ENCODE results near the gene TRIM63. TPM values are rescaled to one million over a fixed set of nuclear protein-coding genes. Genes with fewer than 3 reads are reported as not detected.

The TRIM63 gene
- total RNA-seq (not detected), total RNA-seq (0 to 0.08 (median 0) reads per million in 172 experiments)
- not detected for polyA plus RNA-seq (2013, experiment 1 of 2)
- 0.69 TPM for polyA plus RNA-seq (2013, experiment 2 of 2)

DNA sequence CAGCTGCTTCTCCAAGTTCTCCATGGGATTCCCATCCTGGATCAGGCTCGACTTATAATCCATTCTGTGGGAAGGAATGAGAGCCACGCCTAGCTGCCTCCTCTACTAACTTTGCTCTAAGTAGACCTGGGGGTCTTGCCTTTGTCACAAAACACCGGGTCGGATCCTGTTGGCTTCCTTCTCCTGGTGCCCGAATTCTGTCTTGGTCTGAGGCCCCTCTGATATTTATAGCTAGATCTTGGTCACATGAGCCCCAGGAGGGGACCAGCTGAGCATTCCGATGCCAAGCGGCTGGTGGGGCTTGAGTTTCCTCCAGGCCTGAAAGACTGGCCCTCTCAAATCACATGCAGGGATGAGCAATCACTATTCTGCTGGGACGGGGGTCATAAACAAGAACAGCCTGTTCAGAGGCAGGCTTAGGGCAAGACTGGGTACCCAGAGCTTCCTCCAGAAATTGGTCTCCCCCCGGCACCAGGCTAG lies at the start of gene TRIM63:
Gene TRIM63 (minus strand): TSS at position 199 of the 480 bp plus-strand sequence. CDS start 136 bp downstream, at position 63.
- Histone ChIP-seq H3K9me3 (ENCODE audit: control insufficient read depth in 1 of 2, insufficient read depth in 1 of 2, low read length in 2 of 2) (no peaks in the 10 kb centered on the region), H3K4me1 (ENCODE audit: insufficient read depth, low read length) (no peaks in the 10 kb centered on the region), H3K27me3 (ENCODE audit: control insufficient read depth in 1 of 2, insufficient read depth in 2 of 2, low read length in 2 of 2) (peaks cover 0 to under 1% of the 10 kb centered on the region in 2 experiments), H3K36me3 (ENCODE audit: insufficient read depth, low read length) (no peaks in the 10 kb centered on the region), H3K4me3 (ENCODE audit: low read length) (no peak within 1 kb of the TSS), H3K27ac (ENCODE audit: low read depth in 1 of 2, low read length in 2 of 2) (no peak within 1 kb of the TSS)
- no peak within 1 kb of the TSS for H3K27ac Mint-ChIP-seq
- H3K4me3 Mint-ChIP-seq, result no peak within 1 kb of the TSS
- no peaks in the 10 kb centered on the region for H3K36me3 Mint-ChIP-seq (ENCODE audit: low read depth)
- CTCF ChIA-PET, result no interaction called here
- DNase-seq (no peak), ATAC-seq (ENCODE audit: poor library complexity) (no peak)
- intact Hi-C loops (cut with DNase I, micrococcal nuclease), result loop anchor here in 1 of 2 experiments (10.0 kb wide), 1 partner anchor 993 kb away; no protein-coding TSS in a partner anchor
- H3K9me3 Mint-ChIP-seq, result no peaks in the 10 kb centered on the region
- H3K27me3 Mint-ChIP-seq, result peaks cover 10% of the 10 kb centered on the region
- H3K4me1 Mint-ChIP-seq (ENCODE audit: low read depth), result no peaks in the 10 kb centered on the region
- POLR2A ChIA-PET, result no interaction called here
- TF ChIP-seq, protein P1, sequence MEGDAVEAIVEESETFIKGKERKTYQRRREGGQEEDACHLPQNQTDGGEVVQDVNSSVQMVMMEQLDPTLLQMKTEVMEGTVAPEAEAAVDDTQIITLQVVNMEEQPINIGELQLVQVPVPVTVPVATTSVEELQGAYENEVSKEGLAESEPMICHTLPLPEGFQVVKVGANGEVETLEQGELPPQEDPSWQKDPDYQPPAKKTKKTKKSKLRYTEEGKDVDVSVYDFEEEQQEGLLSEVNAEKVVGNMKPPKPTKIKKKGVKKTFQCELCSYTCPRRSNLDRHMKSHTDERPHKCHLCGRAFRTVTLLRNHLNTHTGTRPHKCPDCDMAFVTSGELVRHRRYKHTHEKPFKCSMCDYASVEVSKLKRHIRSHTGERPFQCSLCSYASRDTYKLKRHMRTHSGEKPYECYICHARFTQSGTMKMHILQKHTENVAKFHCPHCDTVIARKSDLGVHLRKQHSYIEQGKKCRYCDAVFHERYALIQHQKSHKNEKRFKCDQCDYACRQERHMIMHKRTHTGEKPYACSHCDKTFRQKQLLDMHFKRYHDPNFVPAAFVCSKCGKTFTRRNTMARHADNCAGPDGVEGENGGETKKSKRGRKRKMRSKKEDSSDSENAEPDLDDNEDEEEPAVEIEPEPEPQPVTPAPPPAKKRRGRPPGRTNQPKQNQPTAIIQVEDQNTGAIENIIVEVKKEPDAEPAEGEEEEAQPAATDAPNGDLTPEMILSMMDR (IDR thresholded peaks at IDR 0.05), result no peak

GRCh38 chr1:26114165-26114927 lies 46.9 kb upstream of the TRIM63 start:
- POLR2A ChIA-PET, result interaction anchor here (1.1 to 3.8 kb wide), 4 partner anchors 9 to 31 kb away, joined by 4 to 67 read pairs (median 9); no protein-coding TSS in a partner anchor
- Mint-ChIP-seq H3K9me3 (no peaks in the 10 kb centered on the region), H3K27me3 (no peaks in the 10 kb centered on the region), H3K36me3 (ENCODE audit: low read depth) (peaks cover 60% of the 10 kb centered on the region), H3K27ac (no peak overlapping the region), H3K4me1 (ENCODE audit: low read depth) (peaks cover 44% of the 10 kb centered on the region), H3K4me3 (peak overlapping the region; percentile 73)
- TF ChIP-seq, protein P1 (IDR thresholded peaks at IDR 0.05), result no peak
- intact Hi-C loops (cut with DNase I, micrococcal nuclease), result loop anchor here in 1 of 2 experiments (5.0 to 10.0 kb wide), 4 partner anchors 77 to 870 kb away; partner anchors contain the start of genes RSRP1 and STMN1
- Histone ChIP-seq H3K27me3 (ENCODE audit: control insufficient read depth in 1 of 2, insufficient read depth in 2 of 2, low read length in 2 of 2) (no peaks in the 10 kb centered on the region), H3K36me3 (ENCODE audit: insufficient read depth, low read length) (peaks cover 38% of the 10 kb centered on the region), H3K27ac (ENCODE audit: low read depth in 1 of 2, low read length in 2 of 2) (no peak overlapping the region), H3K9me3 (ENCODE audit: control insufficient read depth in 1 of 2, insufficient read depth in 1 of 2, low read length in 2 of 2) (no peaks in the 10 kb centered on the region), H3K4me1 (ENCODE audit: insufficient read depth, low read length) (peaks cover 24% of the 10 kb centered on the region), H3K4me3 (ENCODE audit: low read length) (no peak overlapping the region)
- ATAC-seq (ENCODE audit: poor library complexity) (no peak), DNase-seq (no peak)
- CTCF ChIA-PET, result interaction anchor here (3.5 kb wide), 1 partner anchor 31 kb away, joined by 18 read pairs; no protein-coding TSS in a partner anchor

DNA sequence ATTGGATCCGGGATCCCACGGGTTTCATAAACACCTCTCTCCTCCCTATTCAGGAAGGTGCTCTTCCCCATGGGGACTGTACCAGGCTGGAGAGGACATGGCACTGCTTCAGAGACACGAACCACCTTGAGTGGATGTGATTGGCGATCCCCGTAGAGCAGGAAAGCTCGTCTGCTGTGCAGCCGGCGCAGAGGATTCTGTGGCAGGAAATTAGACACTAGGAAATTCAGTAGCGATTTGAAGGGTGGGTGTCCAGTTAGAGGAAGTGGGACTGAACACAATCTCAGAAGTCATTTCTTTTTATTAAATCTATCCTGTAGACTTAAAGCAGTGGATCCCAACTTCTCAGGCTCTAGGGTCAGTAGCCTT lies 45.0 kb upstream of the TRIM63 start:
- POLR2A ChIA-PET, result interaction anchor here (1.1 to 3.8 kb wide), 5 partner anchors 9 to 19 kb away, joined by 3 to 67 read pairs (median 8); no protein-coding TSS in a partner anchor
- Histone ChIP-seq H3K36me3 (ENCODE audit: insufficient read depth, low read length) (peaks cover 20% of the 10 kb centered on the region), H3K4me3 (ENCODE audit: low read length) (peak overlapping the region; percentile 99), H3K4me1 (ENCODE audit: insufficient read depth, low read length) (peaks cover 24% of the 10 kb centered on the region), H3K27me3 (ENCODE audit: control insufficient read depth in 1 of 2, insufficient read depth in 2 of 2, low read length in 2 of 2) (no peaks in the 10 kb centered on the region), H3K9me3 (ENCODE audit: control insufficient read depth in 1 of 2, insufficient read depth in 1 of 2, low read length in 2 of 2) (no peaks in the 10 kb centered on the region), H3K27ac (ENCODE audit: low read depth in 1 of 2, low read length in 2 of 2) (peak overlapping the region; percentile 34 to 73)
- no peaks in the 10 kb centered on the region for H3K27me3 Mint-ChIP-seq
- peaks cover 42% of the 10 kb centered on the region for H3K36me3 Mint-ChIP-seq (ENCODE audit: low read depth)
- TF ChIP-seq, protein P1 (IDR thresholded peaks at IDR 0.05), result no peak
- intact Hi-C loops (cut with DNase I, micrococcal nuclease), result loop anchor here in 1 of 2 experiments (1.0 to 10.0 kb wide), 5 partner anchors 13 to 868 kb away; partner anchors contain the start of genes RSRP1 and STMN1
- CTCF ChIA-PET, result interaction anchor here (2.2 to 3.5 kb wide), 2 partner anchors 14 to 33 kb away, joined by 11 to 18 read pairs; no protein-coding TSS in a partner anchor
- H3K9me3 Mint-ChIP-seq, result no peaks in the 10 kb centered on the region
- peaks cover 38% of the 10 kb centered on the region for H3K4me1 Mint-ChIP-seq (ENCODE audit: low read depth)
- H3K27ac Mint-ChIP-seq, result peak overlapping the region; percentile 92
- DNase-seq, result peak in 3 of 14 experiments; percentile 28 to 45 (median 40)
- H3K4me3 Mint-ChIP-seq, result peak overlapping the region; percentile 96
- no peak for ATAC-seq (ENCODE audit: poor library complexity)

Measured in CD4-positive, alpha-beta T cell (primary cell).